Myocyte (in vitro differentiated cells): ENCODE results near the gene PHLPP2. TPM values are rescaled to one million over a fixed set of nuclear protein-coding genes. Genes with fewer than 3 reads are reported as not detected.
"Not testable (repeated sequence)": the region's sequence is repeated elsewhere in the genome, so short reads cannot be mapped to it uniquely, and the experiment has no call there.

Experiments
- DNase-seq: peaks from one replicate; pipeline ENCODE4 v3.0.0-alpha.2; 2012; ENCODE audit warnings: low read depth
- total RNA-seq: library from RNA; depleted of rRNA; stranded (reverse); fragments of >200 nt; gene quantifications from 2 replicates; pipeline ENCODE4 v1.2.3, GENCODE V29; 2014

Gene PHLPP2
- total RNA-seq, 1 donor from 2014 or later, result 9.1 TPM

DNA sequence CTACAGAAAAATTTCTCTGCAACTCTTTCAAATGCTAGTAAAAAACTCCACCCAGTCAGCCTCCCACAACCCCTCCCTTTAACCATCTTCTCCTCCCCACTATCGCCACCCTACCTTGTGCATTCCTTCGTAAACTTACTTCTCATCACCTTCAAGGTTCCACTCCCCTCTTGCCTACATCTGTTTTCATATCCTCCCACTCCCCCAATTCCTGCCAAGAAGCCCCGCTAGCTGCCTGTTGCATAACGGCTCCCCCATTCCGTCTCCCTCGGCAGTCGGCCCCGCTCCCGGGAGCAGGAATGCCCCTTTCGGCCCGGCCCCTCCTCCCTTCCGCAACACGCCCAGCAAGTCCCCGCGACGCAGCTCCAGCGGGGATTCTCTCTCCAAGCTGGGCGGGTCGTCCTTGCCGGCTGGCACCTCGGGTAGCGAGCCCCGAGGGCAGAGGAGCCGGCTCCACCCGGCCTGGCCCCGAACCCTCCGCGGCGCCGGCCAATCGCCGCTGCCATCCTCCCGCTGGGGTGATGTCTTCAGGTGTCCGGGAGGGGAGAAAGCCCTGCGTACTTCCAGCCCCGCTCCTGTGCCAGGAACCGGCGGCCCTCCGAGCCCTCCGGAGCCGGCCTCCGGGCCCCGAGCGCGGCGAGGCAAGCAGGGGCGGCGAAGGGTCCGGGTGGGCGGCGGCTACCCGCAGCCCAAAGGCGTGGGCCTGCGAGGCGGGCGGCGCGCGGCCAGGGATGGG is 1.5 kb downstream of the PHLPP2 start:
- peak; percentile 80 for DNase-seq

DNA sequence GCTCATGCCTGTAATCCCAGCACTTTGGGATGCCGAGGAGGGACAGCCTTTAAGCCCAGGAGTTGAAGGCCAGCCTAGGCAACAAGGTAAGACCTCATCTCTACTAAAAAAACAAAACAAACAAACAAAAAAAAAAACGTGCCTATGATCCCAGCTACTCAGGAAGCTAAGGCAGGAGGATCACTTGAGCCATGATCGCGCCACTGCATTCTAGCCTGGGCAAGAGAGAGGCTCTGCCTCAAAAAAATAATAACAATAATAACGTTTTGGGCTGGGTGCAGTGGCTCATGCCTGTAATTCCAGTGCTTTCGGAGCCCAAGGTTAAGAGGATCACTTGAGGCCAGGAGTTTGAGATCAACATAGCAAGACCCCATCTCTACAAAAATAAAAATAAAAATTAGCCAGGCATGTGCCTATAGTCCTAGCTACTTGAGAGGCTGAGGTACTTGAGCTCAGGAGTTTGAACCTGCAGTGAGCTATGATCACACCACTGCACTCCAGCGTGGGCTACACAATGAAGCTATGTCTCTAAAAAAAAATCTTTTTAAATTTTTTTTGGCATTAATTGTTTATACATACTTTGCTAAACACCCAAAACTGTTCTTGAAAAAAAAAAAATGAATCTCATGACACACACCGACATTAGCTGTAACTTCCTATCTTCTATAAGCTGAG is 3.3 kb downstream of the PHLPP2 start:
- DNase-seq, result no peak

DNA sequence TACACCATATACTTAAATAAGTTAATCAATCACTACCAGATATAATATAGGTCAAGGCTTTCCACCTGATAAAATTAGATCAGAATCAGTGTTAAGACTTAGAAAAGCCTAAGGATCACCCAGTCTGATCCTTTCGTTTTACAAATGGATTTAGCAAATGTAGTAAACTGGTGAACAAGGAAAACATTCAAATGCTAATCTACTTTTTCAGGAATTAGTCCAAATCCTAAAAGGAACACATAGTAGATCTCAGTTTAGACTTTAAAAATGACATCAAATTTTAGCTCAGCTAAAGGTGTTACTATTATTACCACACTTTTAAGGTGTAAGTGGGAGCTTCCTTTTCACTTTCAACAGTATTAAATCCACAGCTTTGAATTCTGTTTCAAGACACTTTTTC is 12.0 kb downstream of the PHLPP2 start:
- DNase-seq, result no peak

DNA sequence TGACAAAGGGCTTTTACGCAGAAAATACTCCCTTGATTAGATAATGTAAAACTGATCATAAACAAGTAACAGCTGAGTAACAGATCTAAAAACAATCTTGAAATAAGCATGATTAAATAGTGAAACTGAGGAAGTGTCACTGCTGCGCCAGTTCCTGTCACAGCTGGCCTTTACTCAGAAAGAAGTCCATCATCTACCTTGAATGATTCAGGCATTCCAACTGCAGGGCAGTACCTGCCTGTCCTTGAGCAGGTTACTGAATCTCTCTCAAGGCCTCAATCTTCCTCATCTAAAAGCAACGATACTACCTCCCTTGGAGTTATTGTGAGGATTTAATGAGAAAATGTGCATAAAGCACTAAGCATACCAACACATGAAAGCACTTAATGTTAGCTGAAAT is 12.7 kb downstream of the PHLPP2 start:
- no peak for DNase-seq

DNA sequence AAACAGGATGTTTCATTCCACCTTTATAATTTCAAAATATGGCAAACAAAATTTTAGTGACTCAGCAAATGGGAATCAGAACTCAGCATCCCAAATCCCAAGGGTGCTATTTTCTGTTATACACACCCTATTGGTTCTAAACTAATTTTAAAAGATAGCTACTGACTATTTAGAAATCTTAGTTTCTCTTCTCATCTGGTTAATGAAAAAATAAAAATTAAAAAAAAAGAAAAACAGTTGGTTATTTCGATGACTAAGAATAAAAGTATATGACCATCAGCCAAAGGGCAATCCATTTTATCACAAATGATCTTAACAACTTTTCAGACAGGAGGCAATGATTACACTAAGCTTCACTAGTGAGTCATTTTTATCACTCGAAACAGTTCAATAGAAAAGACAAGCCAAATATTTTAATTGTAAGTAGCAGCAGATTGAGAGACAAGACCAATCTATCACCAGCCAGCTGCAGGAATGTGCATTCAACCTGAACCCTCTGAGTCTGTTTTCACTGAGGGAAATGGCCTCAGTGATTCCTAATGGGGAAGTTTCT is 15.2 kb downstream of the PHLPP2 start:
- peak; percentile 30 for DNase-seq

DNA sequence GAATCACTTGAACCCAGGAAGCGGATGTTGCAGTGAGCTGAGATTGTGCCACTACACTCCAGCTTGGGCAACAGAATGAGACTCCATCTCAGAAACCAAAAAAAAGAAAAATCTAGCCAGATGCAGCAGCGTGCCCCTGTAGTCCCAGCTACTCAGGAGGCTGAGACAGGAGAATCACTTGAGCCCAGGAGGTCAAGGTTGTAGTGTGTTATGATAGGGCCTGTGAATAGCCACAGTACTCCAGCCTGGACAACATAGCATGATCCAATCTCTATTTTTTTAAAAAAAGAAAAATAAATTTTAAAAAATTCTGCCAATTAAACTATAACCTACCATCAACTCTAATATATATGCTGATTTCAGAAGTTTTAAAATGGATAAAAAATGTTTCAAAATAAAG is 15.8 kb downstream of the PHLPP2 start:
- no peak for DNase-seq

DNA sequence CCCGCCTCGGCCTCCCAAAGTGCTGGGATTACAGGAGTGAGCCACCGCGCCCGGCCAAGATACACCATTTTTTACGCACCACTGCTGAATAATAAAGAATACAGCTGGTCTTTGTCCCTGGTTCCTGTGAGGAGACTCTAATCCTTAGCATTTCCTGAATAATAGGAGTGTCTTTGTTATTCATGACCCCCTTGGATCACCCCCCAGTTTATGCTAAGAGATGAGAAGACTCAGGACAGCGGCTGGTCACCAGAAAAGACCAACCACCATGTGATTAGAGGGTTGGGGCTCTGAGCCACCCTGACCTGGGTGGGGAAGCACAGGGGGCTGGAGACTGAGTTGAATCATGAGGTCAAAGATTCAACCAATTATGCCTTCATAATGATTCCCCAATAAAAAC is 17.3 kb downstream of the PHLPP2 start:
- DNase-seq, result no peak

DNA sequence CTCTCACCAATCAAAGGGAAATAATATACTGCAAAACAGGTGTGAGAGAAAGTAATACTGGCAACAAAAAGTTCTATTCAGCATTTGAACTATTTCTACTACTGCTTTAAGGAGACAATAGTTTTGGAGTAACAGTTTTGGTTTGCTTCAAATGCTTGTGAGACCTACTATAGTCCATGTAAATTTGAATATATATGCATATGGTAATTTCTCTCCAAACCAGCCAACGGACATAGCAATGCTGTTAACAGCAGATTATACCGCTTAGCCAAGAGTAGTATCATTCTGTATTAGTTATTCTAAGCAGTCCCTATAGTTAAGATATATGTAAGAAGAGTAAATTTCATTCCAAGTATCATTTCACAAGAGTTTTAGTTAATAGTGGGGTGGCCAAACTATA is 18.5 kb downstream of the PHLPP2 start:
- DNase-seq, result no peak

DNA sequence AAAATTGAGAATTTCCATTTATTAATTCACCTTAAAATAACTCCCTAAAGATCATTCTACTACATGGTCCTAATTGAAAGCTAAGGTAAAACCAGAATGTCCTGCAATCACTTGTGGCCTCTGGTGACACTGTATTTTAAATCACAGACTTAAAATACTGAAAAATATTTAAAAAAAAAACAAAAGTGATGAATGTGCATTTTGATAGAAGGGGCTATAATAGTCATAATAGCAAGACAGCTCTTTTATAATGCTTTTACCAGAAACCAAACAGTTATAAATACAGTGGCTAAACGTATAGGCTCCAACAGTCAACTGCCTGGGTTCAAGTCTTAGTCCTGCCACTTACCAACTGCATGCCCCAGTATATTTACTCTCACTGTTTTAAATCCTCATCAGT is 21.2 kb downstream of the PHLPP2 start:
- no peak for DNase-seq

DNA sequence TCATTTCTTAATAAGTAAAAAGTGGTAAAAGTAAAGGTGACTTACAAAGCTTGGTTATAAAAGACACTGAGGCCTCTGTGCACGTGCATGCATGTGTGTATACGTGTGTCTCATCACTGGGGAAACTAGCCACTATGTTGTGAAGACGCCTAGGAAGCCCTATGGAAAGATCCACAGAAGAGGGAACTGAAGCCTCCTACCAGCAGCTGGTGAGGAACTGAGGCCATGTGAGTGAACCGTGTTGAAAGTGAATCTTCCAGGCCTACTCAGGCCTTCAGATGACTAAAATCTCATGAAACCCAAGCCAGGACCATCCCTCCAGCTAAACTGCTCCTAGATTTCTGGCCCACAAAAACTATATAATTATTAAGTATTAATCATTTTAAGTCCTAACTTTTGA is 23.7 kb downstream of the PHLPP2 start:
- DNase-seq, result no peak

DNA sequence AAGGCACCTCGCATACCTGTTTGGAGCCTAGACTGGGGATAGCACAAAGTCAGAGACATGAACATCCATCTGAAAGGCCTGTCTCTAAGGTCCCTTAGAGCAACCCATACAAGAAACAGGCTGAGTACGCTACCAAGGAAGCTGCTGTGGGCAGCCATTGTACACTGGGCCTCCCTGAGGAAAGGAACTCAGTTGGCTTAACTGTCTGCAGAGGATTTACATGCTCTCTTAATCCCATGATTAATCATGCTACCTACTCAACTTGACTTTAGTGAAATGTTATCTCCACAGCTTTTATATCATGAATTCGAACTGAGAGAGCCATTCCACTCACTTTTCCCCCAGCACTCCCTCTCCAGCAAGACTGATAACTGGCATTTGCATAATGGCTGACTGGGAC is 26.0 kb downstream of the PHLPP2 start:
- no peak for DNase-seq

DNA sequence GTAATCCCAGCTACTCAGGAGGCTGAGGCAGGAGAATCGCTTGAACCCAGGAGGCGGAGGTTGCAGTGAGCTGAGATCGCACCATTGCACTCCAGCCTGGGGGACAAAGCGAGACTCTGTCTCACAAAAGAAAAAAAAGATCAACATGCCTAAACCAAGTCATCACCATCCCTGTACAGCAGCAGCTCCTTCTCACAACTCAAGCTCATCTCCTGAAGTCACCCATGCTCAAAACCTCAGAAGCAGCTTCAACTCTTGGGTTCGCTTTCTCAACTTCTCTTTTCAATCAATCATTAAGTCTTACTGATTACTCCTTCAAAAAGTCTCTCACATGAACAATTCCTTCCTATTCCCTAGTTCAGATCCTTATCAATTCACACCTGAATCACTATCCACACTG is 31.3 kb downstream of the PHLPP2 start:
- no peak for DNase-seq

DNA sequence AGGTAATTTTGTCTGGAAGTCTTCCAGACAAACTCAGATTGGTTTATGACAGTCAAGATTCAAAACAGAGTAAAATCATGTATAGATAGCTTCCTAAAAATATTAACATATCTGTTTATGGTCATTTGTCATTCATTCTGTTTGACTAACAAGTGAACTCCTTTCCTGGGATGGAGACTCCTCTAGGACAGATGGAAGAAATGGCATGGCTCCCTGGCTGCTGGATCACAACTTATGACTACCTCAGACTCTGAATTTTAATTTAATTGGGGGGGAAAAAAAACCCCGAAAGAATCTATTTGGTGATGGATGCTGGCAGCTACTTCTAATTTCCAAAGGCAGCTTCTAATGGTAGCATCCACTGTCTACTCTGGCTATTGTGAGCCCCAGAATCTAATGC is 34.6 kb downstream of the PHLPP2 start:
- no peak for DNase-seq

DNA sequence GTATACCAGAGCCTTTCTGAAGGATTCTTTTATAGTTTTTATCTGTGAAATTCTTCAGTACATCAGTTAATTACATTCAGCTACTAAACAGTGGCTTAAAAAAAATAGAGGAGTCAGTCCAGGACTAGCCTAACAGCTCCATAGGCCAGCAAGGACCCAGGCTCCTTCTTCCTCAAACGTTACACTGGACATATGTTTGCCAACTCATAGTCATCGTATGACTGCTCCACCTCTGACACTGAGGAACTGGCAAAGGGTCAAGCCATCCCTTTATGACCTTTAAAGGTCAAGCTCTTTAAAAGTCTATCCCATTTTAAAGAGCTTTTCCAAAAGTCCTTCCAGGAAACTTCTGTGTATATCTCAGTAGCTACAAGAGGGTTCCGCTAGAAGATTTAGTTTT is 36.6 kb downstream of the PHLPP2 start:
- DNase-seq, result no peak

DNA sequence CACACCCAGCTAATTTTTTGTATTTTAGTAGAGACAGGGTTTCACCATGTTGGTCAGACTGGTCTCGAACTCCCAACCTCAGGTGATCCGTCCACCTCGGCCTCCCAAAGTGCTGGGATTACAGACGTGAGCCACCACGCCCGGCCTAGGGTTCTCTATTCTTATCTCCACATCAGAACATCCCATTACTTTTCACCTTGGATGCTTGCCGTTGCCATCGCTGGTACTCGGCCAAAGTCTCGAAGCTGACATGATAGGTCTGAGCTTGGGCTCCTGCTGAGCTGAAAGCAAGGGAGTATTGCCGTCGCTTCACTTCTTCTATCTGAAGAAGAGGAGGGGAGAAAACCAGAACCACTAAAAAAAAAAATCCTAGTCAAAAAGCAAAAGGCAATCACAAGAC is 40.2 kb downstream of the PHLPP2 start:
- not testable (repeated sequence) for DNase-seq

DNA sequence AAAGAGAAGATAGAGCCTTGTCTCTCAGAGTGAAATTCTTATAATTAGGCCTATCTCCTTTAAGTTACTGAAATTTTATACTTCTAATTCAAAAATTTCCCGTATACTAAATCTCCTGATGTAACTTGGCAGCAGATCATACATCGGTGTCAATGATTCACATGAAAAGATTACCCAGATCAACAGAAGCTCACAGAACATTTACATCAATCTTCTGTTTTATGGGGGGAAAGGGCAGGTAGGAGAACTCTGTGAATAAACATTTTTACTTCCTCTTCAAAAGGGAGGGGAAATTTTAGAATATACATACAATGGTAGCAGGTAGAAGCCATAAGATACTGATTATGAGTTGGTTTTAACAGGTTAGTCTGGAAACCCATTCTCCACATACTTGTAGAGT is 43.1 kb downstream of the PHLPP2 start:
- no peak for DNase-seq

DNA sequence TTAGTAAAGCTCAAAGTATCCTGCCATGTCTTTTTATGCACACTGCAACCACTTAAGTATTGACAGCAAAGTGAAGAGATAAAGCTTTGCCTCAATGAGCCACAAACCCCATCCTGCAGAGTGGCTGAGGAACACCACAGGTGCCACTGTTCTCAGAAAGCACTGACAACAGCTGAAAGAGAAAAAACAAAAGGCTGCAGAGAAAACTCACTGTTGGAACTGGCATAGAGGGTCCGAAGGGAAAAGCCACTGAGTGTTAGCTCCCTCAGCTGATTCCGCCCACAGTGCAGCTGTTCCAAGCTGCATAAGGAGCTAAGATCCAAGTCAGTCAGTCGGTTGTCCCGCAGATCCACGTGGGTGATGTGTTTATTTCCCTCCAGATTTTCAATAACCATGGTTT is 48.3 kb downstream of the PHLPP2 start:
- peak; percentile 95 for DNase-seq

DNA sequence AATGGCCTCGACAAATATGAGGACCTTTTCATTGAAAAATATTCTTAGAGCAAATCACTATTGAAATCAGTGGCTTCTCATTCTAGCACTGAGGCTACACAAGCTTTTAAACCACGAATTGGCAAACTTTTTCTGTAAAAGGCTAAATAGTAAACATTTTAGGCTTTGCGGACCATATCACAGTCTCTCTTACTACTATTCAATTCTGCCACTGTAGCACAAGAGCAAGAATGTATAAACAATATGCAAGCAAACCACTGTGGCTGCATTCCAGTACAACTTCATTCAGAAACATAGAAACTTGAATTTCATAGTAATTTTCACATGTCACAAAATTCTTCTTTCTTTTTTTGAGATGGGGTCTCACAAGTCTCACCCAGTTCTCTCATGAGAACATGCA is 49.1 kb downstream of the PHLPP2 start:
- no peak for DNase-seq

DNA sequence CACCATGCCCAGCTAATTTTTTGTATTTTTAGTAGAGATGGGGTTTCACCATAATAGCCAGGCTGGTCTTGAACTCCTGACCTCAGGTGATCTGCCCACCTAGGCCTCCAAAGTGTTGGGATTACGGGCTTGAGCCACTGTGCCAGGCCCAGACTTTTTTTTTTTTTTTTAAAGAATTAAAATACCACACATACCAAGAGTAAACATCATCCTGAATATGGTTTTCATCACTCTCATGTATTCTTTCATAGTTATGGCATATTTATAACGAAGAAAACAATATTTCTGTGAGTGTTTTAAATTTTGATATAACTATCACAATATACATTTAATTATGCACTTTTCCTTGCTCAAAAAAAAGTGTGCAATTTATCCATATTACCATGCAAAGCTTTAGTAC is 50.3 kb downstream of the PHLPP2 start:
- DNase-seq, result no peak

DNA sequence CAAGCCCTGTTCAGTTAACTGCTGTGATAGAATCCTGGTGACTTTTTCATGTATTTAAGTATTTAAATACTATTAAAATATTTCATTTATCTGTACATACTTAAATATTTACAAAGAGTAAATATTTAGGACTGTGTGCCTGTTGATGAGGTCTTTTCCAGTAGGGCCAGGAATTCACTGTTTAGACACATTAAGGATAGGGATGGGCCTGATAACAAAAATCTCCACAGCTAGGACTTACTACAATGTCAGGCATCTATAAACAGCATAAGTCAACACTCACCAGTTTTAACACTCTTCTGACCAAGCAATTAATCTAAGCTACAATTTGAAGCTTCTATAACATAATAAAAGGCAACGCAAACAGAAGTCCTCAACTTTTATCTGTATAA is 50.9 kb downstream of the PHLPP2 start:
- DNase-seq, result no peak

DNA sequence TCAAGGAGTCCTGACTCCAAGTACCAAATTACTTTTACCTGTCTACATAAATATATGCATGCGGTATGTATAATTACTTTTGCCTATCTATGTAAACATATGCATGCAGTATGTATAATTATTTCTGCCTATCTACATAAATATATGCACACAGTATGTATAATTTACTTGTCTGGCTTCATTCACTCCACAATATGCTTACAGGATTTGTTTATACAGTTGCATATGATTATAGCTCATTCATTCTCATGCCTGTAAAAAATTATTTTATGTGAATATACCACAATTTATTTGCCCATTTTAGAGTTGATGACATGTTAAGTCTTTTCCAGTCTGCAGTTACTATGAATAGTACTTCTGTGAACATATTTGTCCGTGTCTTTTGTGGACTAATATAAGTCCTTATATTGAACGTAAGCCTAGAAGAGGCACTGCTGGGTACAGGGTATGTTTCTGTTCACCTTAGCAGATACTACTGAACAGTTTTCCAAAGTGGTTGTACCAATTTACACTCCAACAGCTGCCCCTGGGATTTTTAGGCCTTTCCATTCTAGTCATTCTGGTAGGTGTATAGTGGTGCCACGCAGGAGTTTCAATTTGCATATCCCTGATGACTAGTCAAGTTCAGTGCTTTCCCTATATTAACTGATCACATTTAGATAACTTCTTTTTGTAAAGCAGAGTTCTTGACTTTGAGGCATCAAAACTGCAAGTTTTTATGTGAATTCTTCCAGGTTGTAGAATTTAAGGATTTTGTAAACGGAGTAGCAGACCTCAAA is 51.5 kb downstream of the PHLPP2 start:
- no peak for DNase-seq

DNA sequence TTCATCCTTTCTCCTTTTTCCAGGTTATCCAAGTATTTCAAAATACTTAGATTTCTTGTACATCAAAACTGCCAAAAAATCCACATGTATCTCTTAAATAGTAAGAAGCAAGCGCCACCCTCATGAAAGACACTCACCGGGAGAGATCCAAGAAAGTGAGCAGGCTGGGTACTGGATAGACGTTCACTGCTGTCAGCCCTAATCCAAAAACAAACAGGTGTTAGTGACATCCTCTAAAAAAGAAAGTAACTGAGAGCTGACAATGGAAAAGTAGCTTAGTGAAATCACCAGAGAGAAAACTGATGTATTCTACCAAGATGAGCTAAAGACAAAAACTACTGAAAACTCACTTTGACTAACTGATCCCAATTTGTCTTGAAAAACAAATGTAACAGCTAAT is 52.4 kb downstream of the PHLPP2 start:
- peak; percentile 55 for DNase-seq
